HepG2 (cell line): ENCODE measurements around the gene SLC39A1. TPM values are rescaled to one million over a fixed set of nuclear protein-coding genes. Genes with fewer than 3 reads are reported as not detected.
A peak's percentile ranks its signal among the peaks of the same experiment; 100 is the strongest.

Experiments used
- ARNTL ChIP-seq: sonication (generic); formaldehyde crosslinking; IDR thresholded peaks from 2 replicates; pipeline ENCODE4 v1.4.0; 2020; ENCODE audit warnings: mild to moderate bottlenecking, missing genetic modification reagents
- ATF7-NPFF ChIP-seq: sonication (generic); formaldehyde crosslinking; IDR thresholded peaks from 2 replicates; pipeline ENCODE4 v1.8.1; 2023; ENCODE audit warnings: mild to moderate bottlenecking, low read depth, missing genetic modification reagents, moderate library complexity
- IRF1 ChIP-seq: sonication (generic); formaldehyde crosslinking; IDR thresholded peaks from 2 replicates; pipeline ENCODE4 v1.4.0; 2020; ENCODE audit warnings: low read depth, mild to moderate bottlenecking, missing genetic modification reagents
- JUN ChIP-seq: sonication (generic); formaldehyde crosslinking; IDR thresholded peaks from 2 replicates; pipeline ENCODE4 v1.4.0; 2020; ENCODE audit warnings: mild to moderate bottlenecking, missing genetic modification reagents
- KDM2A ChIP-seq: sonication (generic); formaldehyde crosslinking; IDR thresholded peaks from 2 replicates; pipeline ENCODE4 v1.4.0; 2020; ENCODE audit warnings: low read depth, missing genetic modification reagents, borderline replicate concordance
- KDM5B ChIP-seq: sonication (generic); formaldehyde crosslinking; IDR thresholded peaks from 2 replicates; pipeline ENCODE4 v1.4.0; 2020; ENCODE audit warnings: missing genetic modification reagents, mild to moderate bottlenecking, borderline replicate concordance
- ZNF263 ChIP-seq: sonication (generic); formaldehyde crosslinking; IDR thresholded peaks from 2 replicates; pipeline ENCODE4 v1.4.0; 2020; ENCODE audit warnings: missing genetic modification reagents
- ZNF280D ChIP-seq: sonication (generic); formaldehyde crosslinking; IDR thresholded peaks from 2 replicates; pipeline ENCODE4 v1.5.1; 2020; ENCODE audit warnings: mild to moderate bottlenecking, missing genetic modification reagents
- ZNF503 ChIP-seq: sonication (generic); formaldehyde crosslinking; IDR thresholded peaks from 2 replicates; pipeline ENCODE4 v1.4.0; 2020; ENCODE audit warnings: missing genetic modification reagents
- ZNF609 ChIP-seq: sonication (generic); formaldehyde crosslinking; IDR thresholded peaks from 2 replicates; pipeline ENCODE4 v1.4.0; 2020; ENCODE audit warnings: mild to moderate bottlenecking, missing genetic modification reagents, borderline replicate concordance
- ZNF615 ChIP-seq: sonication (generic); formaldehyde crosslinking; IDR thresholded peaks from 2 replicates; pipeline ENCODE4 v1.5.0; 2020; ENCODE audit warnings: mild to moderate bottlenecking, missing genetic modification reagents, borderline replicate concordance
- ZNF850 ChIP-seq: sonication (generic); formaldehyde crosslinking; conservative IDR thresholded peaks from 2 replicates; pipeline ENCODE4 v1.9.0; 2021; ENCODE audit warnings: mild to moderate bottlenecking, missing genetic modification reagents
- polyA plus RNA-seq, 8 experiments: library from polyadenylated mRNA; depleted of rRNA in 3 of 8; stranded (reverse) in 7 of 8; unstranded in 1 of 8; fragments of >200 nt; fragmentation: Illumina TruSeq in 4 of 8; extraction: Trizol in 4 of 8; gene quantifications; 2 replicates each; pipeline versions ENCODE4 v1.2.1 to v1.2.3, GENCODE V29; 2011 to 2016; ENCODE audit warnings: low read depth in 4 of 8, missing spikeins in 1 of 8, mixed read lengths in 1 of 8; ENCODE audit not compliant: insufficient read depth in 1 of 8
- total RNA-seq, 5 experiments: library from RNA; depleted of rRNA; stranded (reverse); fragments of >200 nt; fragmentation: Illumina TruSeq; extraction: Trizol; gene quantifications; 2 replicates each; pipeline ENCODE4 v1.2.3, GENCODE V29; 2016; ENCODE audit warnings: low read depth in 1 of 5
- TF ChIP-seq, protein P1 (sequence below): sonication (generic); formaldehyde crosslinking; IDR thresholded peaks from 2 replicates; pipeline ENCODE4 v1.8.0; 2022; ENCODE audit warnings: missing genetic modification reagents, mild to moderate bottlenecking, moderate library complexity, borderline replicate concordance

SLC39A1 gene
- total and polyA plus RNA-seq, 2 of the 13 experiments (the other 11 are each of a cell fraction or from before 2014, with no cell fraction given) = 71.2 to 78.4 TPM

GRCh38 chr1:153946622-153947241 is 16.6 kb downstream of the SLC39A1 start, which contains the start of gene DENND4B (continued):
- peak; percentile 42; the same call in 1 of the 2 replicates for TF ChIP-seq ZNF503
- TF ChIP-seq, protein P1, sequence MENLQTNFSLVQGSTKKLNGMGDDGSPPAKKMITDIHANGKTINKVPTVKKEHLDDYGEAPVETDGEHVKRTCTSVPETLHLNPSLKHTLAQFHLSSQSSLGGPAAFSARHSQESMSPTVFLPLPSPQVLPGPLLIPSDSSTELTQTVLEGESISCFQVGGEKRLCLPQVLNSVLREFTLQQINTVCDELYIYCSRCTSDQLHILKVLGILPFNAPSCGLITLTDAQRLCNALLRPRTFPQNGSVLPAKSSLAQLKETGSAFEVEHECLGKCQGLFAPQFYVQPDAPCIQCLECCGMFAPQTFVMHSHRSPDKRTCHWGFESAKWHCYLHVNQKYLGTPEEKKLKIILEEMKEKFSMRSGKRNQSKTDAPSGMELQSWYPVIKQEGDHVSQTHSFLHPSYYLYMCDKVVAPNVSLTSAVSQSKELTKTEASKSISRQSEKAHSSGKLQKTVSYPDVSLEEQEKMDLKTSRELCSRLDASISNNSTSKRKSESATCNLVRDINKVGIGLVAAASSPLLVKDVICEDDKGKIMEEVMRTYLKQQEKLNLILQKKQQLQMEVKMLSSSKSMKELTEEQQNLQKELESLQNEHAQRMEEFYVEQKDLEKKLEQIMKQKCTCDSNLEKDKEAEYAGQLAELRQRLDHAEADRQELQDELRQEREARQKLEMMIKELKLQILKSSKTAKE (CRISPR knock-in tag) = peak; percentile 62; the same call in 1 of the 2 replicates
- no peak for TF ChIP-seq KDM5B (CRISPR knock-in tag)
- peak; percentile 92 for TF ChIP-seq KDM2A (CRISPR knock-in tag)
- TF ChIP-seq JUN (CRISPR knock-in tag) = no peak
- TF ChIP-seq ZNF280D (CRISPR knock-in tag) = 0 out of 2 replicates have a peak, but pooled peaks have one; percentile 31
- no peak for TF ChIP-seq ZNF615
- no peak for TF ChIP-seq IRF1
- TF ChIP-seq ZNF609 (CRISPR knock-in tag) = peak; percentile 70
- TF ChIP-seq ZNF263 (CRISPR knock-in tag) = no peak
- no peak for TF ChIP-seq ZNF850
- 0 out of 2 replicates have a peak, but pooled peaks have one; percentile 30 for TF ChIP-seq ATF7-NPFF (CRISPR knock-in tag)
- TF ChIP-seq ARNTL = no peak
